ENCODE results near the gene OR51E2. TPM values are rescaled to one million over a fixed set of nuclear protein-coding genes. Genes with fewer than 3 reads are reported as not detected.

OR51E2 gene
- total RNA-seq, 4 donors from 2014 or later = 0.24 TPM; not detected in 3

DNA sequence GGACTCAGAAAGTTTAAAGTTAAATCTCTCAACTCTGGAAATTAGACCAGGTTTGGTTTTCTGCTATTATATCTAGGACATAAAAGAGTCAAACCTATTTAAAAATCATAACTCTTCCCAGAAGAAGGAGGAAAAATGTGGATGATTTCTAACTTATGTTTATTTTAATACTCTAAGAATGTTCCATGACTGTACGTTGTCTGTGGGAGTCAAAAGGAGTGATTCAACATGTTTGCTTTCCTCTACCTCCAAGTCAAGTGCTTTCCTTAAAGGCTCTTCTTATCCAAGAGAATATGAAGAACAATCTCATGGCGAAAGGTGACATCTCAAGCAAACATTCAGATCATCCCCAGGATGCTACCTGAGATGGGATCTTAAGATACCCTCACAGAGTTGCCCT lies 32.2 kb downstream of the OR51E2 start:
- no peaks in the 10 kb centered on the region for H3K36me3 ChIP-seq
- H3K27ac ChIP-seq = no peak overlapping the region
- H3K4me1 ChIP-seq = no peaks in the 10 kb centered on the region
- intact Hi-C loops (cut with DNase I; ENCODE audit: low total_unique reads) = no loop called here
- in situ Hi-C loops (cut with MboI; ENCODE audit: low sequenced_read_pairs in 4 of 4) = no loop called here
- TF ChIP-seq CTCF (IDR thresholded peaks at IDR 0.05 in 4 of 5, conservative IDR thresholded peaks at IDR 0.05 in 1 of 5) (no peak), POLR2A (IDR thresholded peaks at IDR 0.05) (no peak)
- no peaks in the 10 kb centered on the region for H3K27me3 ChIP-seq
- ATAC-seq = no peak
- H3K9me3 ChIP-seq = no peaks in the 10 kb centered on the region
- DNase-seq = no peak
- H3K4me3 ChIP-seq = no peak overlapping the region

- H3K36me3 ChIP-seq = no peaks in the 10 kb centered on the region
- H3K9me3 ChIP-seq = no peaks in the 10 kb centered on the region
- TF ChIP-seq CTCF (IDR thresholded peaks at IDR 0.05 in 4 of 5, conservative IDR thresholded peaks at IDR 0.05 in 1 of 5) (no peak), POLR2A (IDR thresholded peaks at IDR 0.05) (no peak)
- H3K4me3 ChIP-seq = no peak overlapping the region
- ATAC-seq = no peak
- H3K27ac ChIP-seq = no peak overlapping the region
- no peaks in the 10 kb centered on the region for H3K27me3 ChIP-seq
- in situ Hi-C loops (cut with MboI; ENCODE audit: low sequenced_read_pairs in 4 of 4) (no loop called here), intact Hi-C loops (cut with DNase I; ENCODE audit: low total_unique reads) (no loop called here)
- no peak for DNase-seq
- H3K4me1 ChIP-seq = no peaks in the 10 kb centered on the region
Observed at GRCh38 chr11:4664786-4665185, 32.9 kb downstream of the OR51E2 start.

- TF ChIP-seq CTCF (IDR thresholded peaks at IDR 0.05 in 4 of 5, conservative IDR thresholded peaks at IDR 0.05 in 1 of 5) (no peak), POLR2A (IDR thresholded peaks at IDR 0.05) (no peak)
- no peak overlapping the region for H3K4me3 ChIP-seq
- intact Hi-C loops (cut with DNase I; ENCODE audit: low total_unique reads) = no loop called here
- ATAC-seq = no peak
- no peak for DNase-seq
- H3K9me3 ChIP-seq = no peaks in the 10 kb centered on the region
- in situ Hi-C loops (cut with MboI; ENCODE audit: low sequenced_read_pairs in 4 of 4) = no loop called here
- no peaks in the 10 kb centered on the region for H3K4me1 ChIP-seq
- H3K36me3 ChIP-seq = no peaks in the 10 kb centered on the region
- H3K27me3 ChIP-seq = no peaks in the 10 kb centered on the region
- H3K27ac ChIP-seq = no peak overlapping the region
Observed at GRCh38 chr11:4664183-4664582, 33.5 kb downstream of the OR51E2 start.

- in situ Hi-C loops (cut with MboI; ENCODE audit: low sequenced_read_pairs in 4 of 4) (no loop called here), intact Hi-C loops (cut with DNase I; ENCODE audit: low total_unique reads) (no loop called here)
- Histone ChIP-seq H3K36me3 (no peaks in the 10 kb centered on the region), H3K27me3 (no peaks in the 10 kb centered on the region), H3K27ac (no peak overlapping the region), H3K4me1 (peaks cover 0 to under 1% of the 10 kb centered on the region in 2 donors), H3K9me3 (no peaks in the 10 kb centered on the region), H3K4me3 (no peak overlapping the region)
- DNase-seq (no peak), ATAC-seq (no peak)
- TF ChIP-seq CTCF (IDR thresholded peaks at IDR 0.05 in 4 of 5, conservative IDR thresholded peaks at IDR 0.05 in 1 of 5) (no peak), POLR2A (IDR thresholded peaks at IDR 0.05) (no peak)
Observed at GRCh38 chr11:4662876-4663275, 34.8 kb downstream of the OR51E2 start.

All from gastrocnemius medialis (tissue), 4 donors.